H9 (cell line): Measurements from ENCODE around the gene TRMT61A. TPM values are rescaled to one million over a fixed set of nuclear protein-coding genes. Genes with fewer than 3 reads are reported as not detected.

Source experiments
- DNase-seq: peaks from one replicate; pipeline ENCODE4 v3.0.0-alpha.2; 2017
- H2AFZ ChIP-seq: one replicate; pipeline ENCODE4 v1.6.1; 2013; ENCODE audit warnings: mild to moderate bottlenecking, low read length, control low read depth, moderate library complexity
- H2AK5ac ChIP-seq: 2 replicates; pipeline ENCODE4 v1.6.1; 2013; ENCODE audit warnings: low read length, control low read depth, mixed read lengths; ENCODE audit not compliant: insufficient read length
- H2BK120ac ChIP-seq: one replicate; pipeline ENCODE4 v1.6.1; 2013; ENCODE audit warnings: low read depth, mild to moderate bottlenecking, low read length, control low read depth, inconsistent platforms; ENCODE audit not compliant: poor library complexity, severe bottlenecking
- H2BK12ac ChIP-seq: 2 replicates; pipeline ENCODE4 v1.6.1; 2013; ENCODE audit warnings: low read length, control low read depth, mixed read lengths, low read depth; ENCODE audit not compliant: insufficient read length
- H2BK15ac ChIP-seq: 2 replicates; pipeline ENCODE4 v1.6.1; 2013; ENCODE audit warnings: low read depth, low read length, control low read depth
- H2BK20ac ChIP-seq: one replicate; pipeline ENCODE4 v1.6.1; 2013; ENCODE audit warnings: low read depth, mild to moderate bottlenecking, low read length, control low read depth, inconsistent platforms; ENCODE audit not compliant: poor library complexity, severe bottlenecking
- H2BK5ac ChIP-seq: 2 replicates; pipeline ENCODE4 v1.6.1; 2013; ENCODE audit warnings: low read length, control low read depth, mixed read lengths; ENCODE audit not compliant: insufficient read length
- H3K14ac ChIP-seq: 2 replicates; pipeline ENCODE4 v1.6.1; 2013; ENCODE audit warnings: low read length, control low read depth; ENCODE audit not compliant: insufficient read depth
- H3K18ac ChIP-seq: 2 replicates; pipeline ENCODE4 v1.6.1; 2013; ENCODE audit warnings: low read depth, mild to moderate bottlenecking, mixed read lengths, low read length, control low read depth; ENCODE audit not compliant: insufficient read length
- H3K23ac ChIP-seq: 2 replicates; pipeline ENCODE4 v1.6.1; 2013; ENCODE audit warnings: low read length, control low read depth, mixed read lengths, low read depth; ENCODE audit not compliant: insufficient read length
- H3K23me2 ChIP-seq: 2 replicates; pipeline ENCODE4 v1.6.1; 2013; ENCODE audit warnings: low read depth, mild to moderate bottlenecking, mixed read lengths, low read length, control low read depth; ENCODE audit not compliant: insufficient read length, poor library complexity, severe bottlenecking
- H3K27ac ChIP-seq: 2 replicates; pipeline ENCODE4 v1.5.1; 2013; ENCODE audit warnings: low read length, control low read depth, mixed read lengths, low read depth; ENCODE audit not compliant: insufficient read length
- H3K27me3 ChIP-seq: 2 replicates; pipeline ENCODE4 v1.6.1; 2013; ENCODE audit warnings: low read length, control low read depth, inconsistent platforms; ENCODE audit not compliant: insufficient read depth
- H3K4ac ChIP-seq: 2 replicates; pipeline ENCODE4 v1.6.1; 2013; ENCODE audit warnings: low read depth, mild to moderate bottlenecking, control low read depth, inconsistent platforms, low read length, moderate library complexity
- H3K4me1 ChIP-seq: 2 replicates; pipeline ENCODE4 v1.6.1; 2013; ENCODE audit warnings: low read length, control low read depth, inconsistent platforms; ENCODE audit not compliant: insufficient read depth
- H3K4me2 ChIP-seq: 2 replicates; pipeline ENCODE4 v1.6.1; 2013; ENCODE audit warnings: low read length, control low read depth, mixed read lengths; ENCODE audit not compliant: insufficient read length, insufficient read depth
- H3K56ac ChIP-seq: 2 replicates; pipeline ENCODE4 v1.6.1; 2013; ENCODE audit warnings: low read depth, mild to moderate bottlenecking, mixed read lengths, low read length, control low read depth; ENCODE audit not compliant: insufficient read length
- H3K79me1 ChIP-seq: 2 replicates; pipeline ENCODE4 v1.6.1; 2013; ENCODE audit warnings: low read depth, mild to moderate bottlenecking, moderate library complexity, low read length, control low read depth, inconsistent platforms; ENCODE audit not compliant: insufficient read depth, poor library complexity, severe bottlenecking
- H3K79me2 ChIP-seq: 2 replicates; pipeline ENCODE4 v1.6.1; 2013; ENCODE audit warnings: low read length, control low read depth, inconsistent platforms; ENCODE audit not compliant: insufficient read depth
- H3K9ac ChIP-seq: 2 replicates; pipeline ENCODE4 v1.6.1; 2013; ENCODE audit warnings: low read length, control low read depth, mixed read lengths; ENCODE audit not compliant: insufficient read length; ENCODE audit errors: extremely low read depth
- H3K9me3 ChIP-seq: one replicate; pipeline ENCODE4 v1.6.1; 2013; ENCODE audit warnings: low read depth, low read length, inconsistent platforms; ENCODE audit not compliant: control insufficient read depth
- H3T11ph ChIP-seq: one replicate; pipeline ENCODE4 v1.6.1; 2013; ENCODE audit warnings: mild to moderate bottlenecking, low read length, control low read depth, inconsistent platforms
- H4K20me1 ChIP-seq: one replicate; pipeline ENCODE4 v1.6.1; 2013; ENCODE audit not compliant: control insufficient read depth, insufficient read length, insufficient read depth
- H4K5ac ChIP-seq: 2 replicates; pipeline ENCODE4 v1.6.1; 2013; ENCODE audit warnings: low read depth, mild to moderate bottlenecking, mixed read lengths, low read length, control low read depth; ENCODE audit not compliant: insufficient read length
- H4K8ac ChIP-seq: replicated peaks from 2 replicates; pipeline ENCODE4 v1.6.1; 2013; ENCODE audit warnings: low read length, control low read depth, mixed read lengths, low read depth; ENCODE audit not compliant: insufficient read length
- H4K91ac ChIP-seq: 2 replicates; pipeline ENCODE4 v1.6.1; 2013; ENCODE audit warnings: low read depth, mild to moderate bottlenecking, moderate library complexity, mixed read lengths, low read length, control low read depth; ENCODE audit not compliant: insufficient read length
- H3K27ac Mint-ChIP-seq, 3 experiments: 2 replicates in 2 of 3; 3 replicates in 1 of 3; pipeline ENCODE4 v1.8.0; 2020 to 2021; ENCODE audit warnings: mixed read lengths in 3 of 3, mild to moderate bottlenecking in 1 of 3, moderate library complexity in 1 of 3
- H3K27me3 Mint-ChIP-seq: 2 replicates; pipeline ENCODE4 v1.8.0; 2021; ENCODE audit warnings: low read depth, mild to moderate bottlenecking, moderate library complexity, mixed read lengths
- H3K36me3 Mint-ChIP-seq, 3 experiments: 2 replicates in 2 of 3; 3 replicates in 1 of 3; pipeline ENCODE4 v1.8.0; 2020 to 2021; ENCODE audit warnings: low read depth in 3 of 3, mixed read lengths in 3 of 3; ENCODE audit not compliant: insufficient read depth in 1 of 3
- H3K4me1 Mint-ChIP-seq, 2 experiments: 2 replicates each; pipeline ENCODE4 v1.8.0; 2020; ENCODE audit warnings: mixed read lengths in 2 of 2
- H3K4me3 Mint-ChIP-seq, 2 experiments: 2 replicates in 1 of 2; 3 replicates in 1 of 2; pipeline ENCODE4 v1.8.0; 2020 to 2021; ENCODE audit warnings: mild to moderate bottlenecking in 2 of 2, mixed read lengths in 2 of 2, moderate library complexity in 1 of 2
- H3K9me3 Mint-ChIP-seq, 2 experiments: 2 replicates in 1 of 2; 3 replicates in 1 of 2; pipeline ENCODE4 v1.8.0; 2020; ENCODE audit warnings: mild to moderate bottlenecking in 2 of 2, mixed read lengths in 2 of 2, moderate library complexity in 1 of 2
- WGBS: extraction: QIAGEN DNeasy Blood & Tissue Kit; methylation state at CpG from one replicate; pipeline ENCODE4 v1.1.7; 2013; ENCODE audit warnings: missing lambda C conversion rate, low lambda C conversion rate, mixed read lengths; ENCODE audit not compliant: insufficient read length; ENCODE audit errors: extremely low coverage; 5-methylcytosine and 5-hydroxymethylcytosine counted together
- total RNA-seq: library from RNA; stranded (reverse); gene quantifications from 2 replicates; pipeline ENCODE4 v1.2.1, GENCODE V29; 2021
- TF ChIP-seq, protein P1 (sequence below): fragments of 200-600 bp; sonication (generic); conservative IDR thresholded peaks from 3 replicates; pipeline ENCODE4 v1.8.0; 2021; ENCODE audit warnings: antibody characterized with exemption, mild to moderate bottlenecking

Gene TRMT61A
- total RNA-seq, 1 experiment from 2014 or later, result 21.9 TPM

DNA sequence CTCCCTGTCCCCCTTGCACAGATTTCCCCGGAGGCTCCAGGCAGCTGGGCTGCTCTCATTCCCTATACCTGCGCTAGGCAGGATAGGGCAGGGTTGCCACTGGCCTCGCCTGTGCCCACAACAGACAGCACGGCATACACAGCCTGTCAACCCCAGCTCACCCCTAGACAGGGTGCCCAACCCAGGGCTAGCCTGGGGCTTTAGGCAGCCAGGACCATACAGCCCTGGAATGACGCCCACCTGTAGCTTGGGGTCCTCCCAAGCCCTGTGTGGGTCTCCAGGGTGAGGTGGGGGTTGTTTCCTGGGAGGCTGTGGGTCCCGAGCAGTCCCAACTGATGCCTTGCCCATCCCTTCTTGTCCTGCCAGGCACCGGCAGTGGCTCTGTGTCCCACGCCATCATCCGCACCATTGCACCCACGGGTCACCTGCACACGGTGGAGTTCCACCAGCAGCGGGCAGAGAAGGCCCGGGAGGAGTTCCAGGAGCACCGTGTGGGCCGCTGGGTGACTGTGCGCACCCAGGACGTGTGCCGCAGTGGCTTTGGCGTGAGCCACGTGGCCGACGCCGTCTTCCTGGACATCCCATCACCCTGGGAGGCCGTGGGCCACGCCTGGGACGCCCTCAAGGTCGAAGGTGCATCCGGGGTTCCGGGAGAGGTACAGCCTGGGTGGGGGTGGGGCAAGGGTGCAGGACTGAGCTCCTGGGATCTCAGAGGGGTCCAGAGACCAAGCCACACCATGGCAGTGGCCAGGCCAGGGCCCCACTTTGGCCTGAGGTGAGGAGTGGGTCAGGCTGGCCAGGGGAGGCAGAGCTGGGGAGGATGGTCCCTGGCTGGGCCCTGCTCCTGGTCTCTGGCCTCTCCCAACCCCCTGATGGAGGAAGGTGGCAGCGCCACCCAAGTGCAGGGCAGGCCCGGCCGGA is 3.5 kb downstream of the TRMT61A start:
- Histone ChIP-seq H3K18ac (no peak overlapping the region), H3K27me3 (no peaks in the 10 kb centered on the region), H4K8ac (no peak overlapping the region), H4K20me1 (peaks cover 4% of the 10 kb centered on the region), H3K79me1 (peaks cover 13% of the 10 kb centered on the region), H3K56ac (no peak overlapping the region), H3K4ac (no peak overlapping the region), H4K91ac (no peak overlapping the region), H3K79me2 (peaks cover 10% of the 10 kb centered on the region; the same call in 1 of the 2 replicates), H2AFZ (no peak overlapping the region), H2BK15ac (no peak overlapping the region), H3K23ac (no peak overlapping the region), H3T11ph (no peak overlapping the region), H3K9me3 (no peaks in the 10 kb centered on the region), H4K5ac (no peak overlapping the region), H3K9ac (no peak overlapping the region), H3K14ac (no peak overlapping the region), H3K27ac (no peak overlapping the region), H2BK12ac (no peak overlapping the region), H3K4me2 (no peak overlapping the region), H2BK20ac (no peak overlapping the region), H2AK5ac (no peak overlapping the region), H2BK120ac (no peak overlapping the region), H3K4me1 (no peaks in the 10 kb centered on the region; the same call in 1 of the 2 replicates), H2BK5ac (no peak overlapping the region), H3K23me2 (peaks cover 8% of the 10 kb centered on the region)
- TF ChIP-seq, protein P1, sequence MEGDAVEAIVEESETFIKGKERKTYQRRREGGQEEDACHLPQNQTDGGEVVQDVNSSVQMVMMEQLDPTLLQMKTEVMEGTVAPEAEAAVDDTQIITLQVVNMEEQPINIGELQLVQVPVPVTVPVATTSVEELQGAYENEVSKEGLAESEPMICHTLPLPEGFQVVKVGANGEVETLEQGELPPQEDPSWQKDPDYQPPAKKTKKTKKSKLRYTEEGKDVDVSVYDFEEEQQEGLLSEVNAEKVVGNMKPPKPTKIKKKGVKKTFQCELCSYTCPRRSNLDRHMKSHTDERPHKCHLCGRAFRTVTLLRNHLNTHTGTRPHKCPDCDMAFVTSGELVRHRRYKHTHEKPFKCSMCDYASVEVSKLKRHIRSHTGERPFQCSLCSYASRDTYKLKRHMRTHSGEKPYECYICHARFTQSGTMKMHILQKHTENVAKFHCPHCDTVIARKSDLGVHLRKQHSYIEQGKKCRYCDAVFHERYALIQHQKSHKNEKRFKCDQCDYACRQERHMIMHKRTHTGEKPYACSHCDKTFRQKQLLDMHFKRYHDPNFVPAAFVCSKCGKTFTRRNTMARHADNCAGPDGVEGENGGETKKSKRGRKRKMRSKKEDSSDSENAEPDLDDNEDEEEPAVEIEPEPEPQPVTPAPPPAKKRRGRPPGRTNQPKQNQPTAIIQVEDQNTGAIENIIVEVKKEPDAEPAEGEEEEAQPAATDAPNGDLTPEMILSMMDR, result no peak
- Mint-ChIP-seq H3K27me3 (peaks cover 6% of the 10 kb centered on the region), H3K36me3 (peaks cover 0 to 10% (median 4%) of the 10 kb centered on the region in 3 experiments; a peak in 5 of 7 replicates), H3K9me3 (no peaks in the 10 kb centered on the region; a peak in 2 of 5 replicates), H3K4me1 (peaks cover 11 to 19% of the 10 kb centered on the region in 2 experiments), H3K4me3 (no peak overlapping the region), H3K27ac (no peak overlapping the region)
- WGBS, result no CpG with 5 or more reads among the region's 32 CpGs
- DNase-seq, result no peak
